HepG2 (cell line): ENCODE data around the gene CTRL. TPM values are rescaled to one million over a fixed set of nuclear protein-coding genes. Genes with fewer than 3 reads are reported as not detected.

ENCODE experiments used
- DNMT1 ChIP-seq: sonication (generic); formaldehyde crosslinking; IDR thresholded peaks from 2 replicates; pipeline ENCODE4 v1.5.1; 2020; ENCODE audit warnings: mild to moderate bottlenecking, missing genetic modification reagents
- DPF2 ChIP-seq: sonication (generic); formaldehyde crosslinking; IDR thresholded peaks from 2 replicates; pipeline ENCODE4 v1.4.0; 2020; ENCODE audit warnings: mild to moderate bottlenecking, low read depth, missing genetic modification reagents, borderline replicate concordance
- HNRNPL ChIP-seq: fragments of 200-400 bp; formaldehyde crosslinking; IDR thresholded peaks from 2 replicates; pipeline ENCODE4 v1.6.1; 2017; ENCODE audit warnings: mild to moderate bottlenecking, low read depth, low read length
- IKZF4 ChIP-seq: sonication (generic); formaldehyde crosslinking; IDR thresholded peaks from 2 replicates; pipeline ENCODE4 v1.5.1; 2020; ENCODE audit warnings: borderline replicate concordance, mild to moderate bottlenecking, low read depth, missing genetic modification reagents; ENCODE audit errors: not compliant biosample characterization
- PTBP1 ChIP-seq: fragments of 200-400 bp; formaldehyde crosslinking; IDR thresholded peaks from 2 replicates; pipeline ENCODE4 v1.6.1; 2018; ENCODE audit warnings: low read length, low read depth; ENCODE audit not compliant: poor library complexity, severe bottlenecking
- SNAPC2 ChIP-seq: sonication (generic); formaldehyde crosslinking; IDR thresholded peaks from 2 replicates; pipeline ENCODE4 v1.8.1; 2022; ENCODE audit warnings: mild to moderate bottlenecking, missing genetic modification reagents
- ZNF12 ChIP-seq: sonication (generic); formaldehyde crosslinking; IDR thresholded peaks from 2 replicates; pipeline ENCODE4 v1.5.0; 2020; ENCODE audit warnings: missing genetic modification reagents
- ZNF34 ChIP-seq: sonication (generic); formaldehyde crosslinking; IDR thresholded peaks from 2 replicates; pipeline ENCODE4 v1.4.0; 2020; ENCODE audit warnings: mild to moderate bottlenecking, missing genetic modification reagents, borderline replicate concordance
- ZNF354B ChIP-seq: sonication (generic); formaldehyde crosslinking; IDR thresholded peaks from 2 replicates; pipeline ENCODE4 v1.8.0; 2022; ENCODE audit warnings: mild to moderate bottlenecking, missing genetic modification reagents
- polyA plus RNA-seq, 8 experiments: library from polyadenylated mRNA; depleted of rRNA in 3 of 8; stranded (reverse) in 7 of 8; unstranded in 1 of 8; fragments of >200 nt; fragmentation: Illumina TruSeq in 4 of 8; extraction: Trizol in 4 of 8; gene quantifications; 2 replicates each; pipeline versions ENCODE4 v1.2.1 to v1.2.3, GENCODE V29; 2011 to 2016; ENCODE audit warnings: low read depth in 4 of 8, missing spikeins in 1 of 8, mixed read lengths in 1 of 8; ENCODE audit not compliant: insufficient read depth in 1 of 8
- total RNA-seq, 5 experiments: library from RNA; depleted of rRNA; stranded (reverse); fragments of >200 nt; fragmentation: Illumina TruSeq; extraction: Trizol; gene quantifications; 2 replicates each; pipeline ENCODE4 v1.2.3, GENCODE V29; 2016; ENCODE audit warnings: low read depth in 1 of 5
- TF ChIP-seq, protein P1 (sequence below), 2 experiments: fragments of 450-650 bp in 1 of 2; sonication (generic) in 1 of 2; formaldehyde crosslinking in 1 of 2; IDR thresholded peaks; 2 replicates each; pipeline versions ENCODE4 v1.6.1 to v1.8.0; 2016 to 2022; ENCODE audit warnings: antibody characterized with exemption in 1 of 2, mild to moderate bottlenecking in 1 of 2, missing genetic modification reagents in 1 of 2
- TF ChIP-seq, protein P2 (sequence below): sonication (generic); formaldehyde crosslinking; conservative IDR thresholded peaks from 2 replicates; pipeline ENCODE4 v1.4.0; 2020; ENCODE audit warnings: missing genetic modification reagents
- TF ChIP-seq, protein P3 (sequence below): IDR thresholded peaks from 2 replicates; pipeline ENCODE4 v1.6.1; 2016; ENCODE audit warnings: low read depth, borderline replicate concordance
- TF ChIP-seq, protein P4 (sequence below): sonication (generic); formaldehyde crosslinking; conservative IDR thresholded peaks from 2 replicates; pipeline ENCODE4 v1.4.0; 2020; ENCODE audit warnings: missing genetic modification reagents

CTRL gene
- total and polyA plus RNA-seq, 2 of the 13 experiments (the other 11 are each of a cell fraction or from before 2014, with no cell fraction given): 1.9 to 2.7 TPM

DNA sequence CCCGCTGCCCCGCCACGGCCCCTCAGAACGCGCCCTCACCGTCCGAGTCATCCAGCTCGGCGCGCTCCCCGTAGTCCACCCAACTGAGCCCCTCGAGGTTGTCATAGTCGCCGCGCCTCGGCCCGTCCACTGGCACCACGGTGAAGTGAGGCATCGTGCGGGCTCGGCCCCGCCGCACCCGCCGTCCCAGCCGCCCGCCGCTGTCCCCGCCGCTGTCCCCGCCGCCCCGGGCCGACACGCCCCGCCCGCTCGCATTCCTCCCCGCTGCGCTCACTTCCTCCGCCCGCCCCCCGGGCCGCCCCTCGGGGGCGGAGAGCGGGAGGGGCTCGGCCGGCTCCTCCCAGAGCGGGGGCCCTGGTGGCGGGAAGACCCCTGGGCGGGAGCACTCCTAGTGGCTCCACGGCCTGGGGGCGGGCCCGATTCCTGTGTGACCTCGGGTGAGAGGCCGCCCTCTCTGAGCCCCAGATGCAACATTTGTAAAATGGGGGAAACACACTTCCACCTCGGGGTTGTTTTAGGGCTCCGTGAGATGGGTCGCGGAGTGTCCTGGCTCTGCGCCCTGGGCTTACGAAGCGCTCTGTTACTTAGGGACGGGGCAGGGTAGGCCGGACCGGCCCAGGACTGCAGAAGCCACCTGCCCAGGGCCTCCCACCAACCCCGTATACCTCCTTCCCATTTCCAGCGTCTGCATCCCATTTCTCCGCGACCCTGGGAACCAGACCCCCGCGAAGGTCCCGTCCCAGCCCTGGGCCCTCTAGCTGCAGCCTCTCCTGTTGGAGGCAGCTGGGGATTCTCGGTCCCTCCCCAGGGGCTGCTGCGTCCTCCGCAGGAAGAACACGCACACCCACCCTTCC is 37.0 kb upstream of the CTRL start, which contains the start of gene SLC12A4 (continued):
- TF ChIP-seq PTBP1 (no peak), DPF2 (CRISPR knock-in tag) (0 out of 2 replicates have a peak, but pooled peaks have one; percentile 14), DNMT1 (0 out of 2 replicates have a peak, but pooled peaks have one; percentile 28), ZNF354B (peak; percentile 85; the same call in 1 of the 2 replicates), IKZF4 (CRISPR knock-in tag) (peak; percentile 57), ZNF12 (no peak), ZNF34 (CRISPR knock-in tag) (0 out of 2 replicates have a peak, but pooled peaks have one; percentile 55), SNAPC2 (CRISPR knock-in tag) (peak; percentile 57), HNRNPL (0 out of 2 replicates have a peak, but pooled peaks have one; percentile 11)
- TF ChIP-seq, protein P1, sequence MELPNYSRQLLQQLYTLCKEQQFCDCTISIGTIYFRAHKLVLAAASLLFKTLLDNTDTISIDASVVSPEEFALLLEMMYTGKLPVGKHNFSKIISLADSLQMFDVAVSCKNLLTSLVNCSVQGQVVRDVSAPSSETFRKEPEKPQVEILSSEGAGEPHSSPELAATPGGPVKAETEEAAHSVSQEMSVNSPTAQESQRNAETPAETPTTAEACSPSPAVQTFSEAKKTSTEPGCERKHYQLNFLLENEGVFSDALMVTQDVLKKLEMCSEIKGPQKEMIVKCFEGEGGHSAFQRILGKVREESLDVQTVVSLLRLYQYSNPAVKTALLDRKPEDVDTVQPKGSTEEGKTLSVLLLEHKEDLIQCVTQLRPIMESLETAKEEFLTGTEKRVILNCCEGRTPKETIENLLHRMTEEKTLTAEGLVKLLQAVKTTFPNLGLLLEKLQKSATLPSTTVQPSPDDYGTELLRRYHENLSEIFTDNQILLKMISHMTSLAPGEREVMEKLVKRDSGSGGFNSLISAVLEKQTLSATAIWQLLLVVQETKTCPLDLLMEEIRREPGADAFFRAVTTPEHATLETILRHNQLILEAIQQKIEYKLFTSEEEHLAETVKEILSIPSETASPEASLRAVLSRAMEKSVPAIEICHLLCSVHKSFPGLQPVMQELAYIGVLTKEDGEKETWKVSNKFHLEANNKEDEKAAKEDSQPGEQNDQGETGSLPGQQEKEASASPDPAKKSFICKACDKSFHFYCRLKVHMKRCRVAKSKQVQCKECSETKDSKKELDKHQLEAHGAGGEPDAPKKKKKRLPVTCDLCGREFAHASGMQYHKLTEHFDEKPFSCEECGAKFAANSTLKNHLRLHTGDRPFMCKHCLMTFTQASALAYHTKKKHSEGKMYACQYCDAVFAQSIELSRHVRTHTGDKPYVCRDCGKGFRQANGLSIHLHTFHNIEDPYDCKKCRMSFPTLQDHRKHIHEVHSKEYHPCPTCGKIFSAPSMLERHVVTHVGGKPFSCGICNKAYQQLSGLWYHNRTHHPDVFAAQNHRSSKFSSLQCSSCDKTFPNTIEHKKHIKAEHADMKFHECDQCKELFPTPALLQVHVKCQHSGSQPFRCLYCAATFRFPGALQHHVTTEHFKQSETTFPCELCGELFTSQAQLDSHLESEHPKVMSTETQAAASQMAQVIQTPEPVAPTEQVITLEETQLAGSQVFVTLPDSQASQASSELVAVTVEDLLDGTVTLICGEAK (IDR thresholded peaks at IDR 0.05): no peak
- TF ChIP-seq, protein P1 (CRISPR knock-in tag; IDR thresholded peaks at IDR 0.05): peak; percentile 43; the same call in 1 of the 2 replicates
- TF ChIP-seq, protein P2, sequence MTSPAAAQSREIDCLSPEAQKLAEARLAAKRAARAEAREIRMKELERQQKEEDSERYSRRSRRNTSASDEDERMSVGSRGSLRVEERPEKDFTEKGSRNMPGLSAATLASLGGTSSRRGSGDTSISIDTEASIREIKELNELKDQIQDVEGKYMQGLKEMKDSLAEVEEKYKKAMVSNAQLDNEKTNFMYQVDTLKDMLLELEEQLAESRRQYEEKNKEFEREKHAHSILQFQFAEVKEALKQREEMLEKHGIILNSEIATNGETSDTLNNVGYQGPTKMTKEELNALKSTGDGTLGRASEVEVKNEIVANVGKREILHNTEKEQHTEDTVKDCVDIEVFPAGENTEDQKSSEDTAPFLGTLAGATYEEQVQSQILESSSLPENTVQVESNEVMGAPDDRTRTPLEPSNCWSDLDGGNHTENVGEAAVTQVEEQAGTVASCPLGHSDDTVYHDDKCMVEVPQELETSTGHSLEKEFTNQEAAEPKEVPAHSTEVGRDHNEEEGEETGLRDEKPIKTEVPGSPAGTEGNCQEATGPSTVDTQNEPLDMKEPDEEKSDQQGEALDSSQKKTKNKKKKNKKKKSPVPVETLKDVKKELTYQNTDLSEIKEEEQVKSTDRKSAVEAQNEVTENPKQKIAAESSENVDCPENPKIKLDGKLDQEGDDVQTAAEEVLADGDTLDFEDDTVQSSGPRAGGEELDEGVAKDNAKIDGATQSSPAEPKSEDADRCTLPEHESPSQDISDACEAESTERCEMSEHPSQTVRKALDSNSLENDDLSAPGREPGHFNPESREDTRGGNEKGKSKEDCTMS (CRISPR knock-in tag): no peak
- TF ChIP-seq, protein P3, sequence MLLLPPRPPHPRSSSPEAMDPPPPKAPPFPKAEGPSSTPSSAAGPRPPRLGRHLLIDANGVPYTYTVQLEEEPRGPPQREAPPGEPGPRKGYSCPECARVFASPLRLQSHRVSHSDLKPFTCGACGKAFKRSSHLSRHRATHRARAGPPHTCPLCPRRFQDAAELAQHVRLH: peak; percentile 86
- TF ChIP-seq, protein P4, sequence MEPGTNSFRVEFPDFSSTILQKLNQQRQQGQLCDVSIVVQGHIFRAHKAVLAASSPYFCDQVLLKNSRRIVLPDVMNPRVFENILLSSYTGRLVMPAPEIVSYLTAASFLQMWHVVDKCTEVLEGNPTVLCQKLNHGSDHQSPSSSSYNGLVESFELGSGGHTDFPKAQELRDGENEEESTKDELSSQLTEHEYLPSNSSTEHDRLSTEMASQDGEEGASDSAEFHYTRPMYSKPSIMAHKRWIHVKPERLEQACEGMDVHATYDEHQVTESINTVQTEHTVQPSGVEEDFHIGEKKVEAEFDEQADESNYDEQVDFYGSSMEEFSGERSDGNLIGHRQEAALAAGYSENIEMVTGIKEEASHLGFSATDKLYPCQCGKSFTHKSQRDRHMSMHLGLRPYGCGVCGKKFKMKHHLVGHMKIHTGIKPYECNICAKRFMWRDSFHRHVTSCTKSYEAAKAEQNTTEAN (CRISPR knock-in tag): 0 out of 2 replicates have a peak, but pooled peaks have one; percentile 15
